Panc1 (cell line): ENCODE measurements around the gene MAD1L1. TPM values are rescaled to one million over a fixed set of nuclear protein-coding genes. Genes with fewer than 3 reads are reported as not detected.

Experiments used
- ATAC-seq: fragments of 200-7000 bp; cut with Tn5 transposase; 2 replicates; pipeline ENCODE4 v1.9.1; 2020; ENCODE audit warnings: mild to moderate bottlenecking, moderate library complexity
- BruUV-seq: library from RNA; stranded (reverse); fragments of 400-500 nt; replicated peaks from 2 replicates; lab custom pipeline; 2021; lab: Mats Ljungman, UMichigan
- CTCF ChIA-PET: fragments of 300-600 bp; sonication (Branson Sonifier 250); formaldehyde crosslinking; loops from one replicate; lab custom pipeline; 2022; ENCODE audit warnings: antibody characterized with exemption; lab: Charles Lee
- POLR2A ChIA-PET: fragments of 300-600 bp; sonication (Branson Sonifier 250); formaldehyde crosslinking; loops from one replicate; lab custom pipeline; 2022; ENCODE audit warnings: antibody characterized with exemption; lab: Charles Lee
- DNase-seq: peaks from one replicate; pipeline ENCODE4 v3.0.0-alpha.2; 2010; ENCODE audit warnings: low read depth, low spot score
- H3K27ac ChIP-seq: 2 replicates; pipeline ENCODE4 v1.5.1; 2011; ENCODE audit warnings: mild to moderate bottlenecking, low read length, inconsistent platforms
- H3K27me3 ChIP-seq: fragments of 200-500 bp; sonication (Bioruptor generic); 2 replicates; pipeline ENCODE4 v1.6.0; 2014; ENCODE audit warnings: low read length, inconsistent platforms; ENCODE audit not compliant: control insufficient read depth, insufficient read depth
- H3K36me3 ChIP-seq: fragments of 200-500 bp; sonication (Bioruptor generic); 2 replicates; pipeline ENCODE4 v1.5.1; 2014; ENCODE audit warnings: inconsistent platforms, mild to moderate bottlenecking, low read length, moderate library complexity; ENCODE audit not compliant: control insufficient read depth, insufficient read depth
- H3K4me1 ChIP-seq: 2 replicates; pipeline ENCODE4 v1.5.1; 2011; ENCODE audit warnings: inconsistent platforms, mild to moderate bottlenecking, low read length, moderate library complexity; ENCODE audit not compliant: control insufficient read depth, insufficient read depth
- H3K4me3 ChIP-seq, 2 experiments: 2 replicates each; pipeline ENCODE4 v1.5.1; 2011 to 2012; ENCODE audit warnings: low read depth in 2 of 2, low read length in 2 of 2, mild to moderate bottlenecking in 2 of 2, inconsistent platforms in 1 of 2, moderate library complexity in 1 of 2
- H3K9me3 ChIP-seq: fragments of 200-500 bp; sonication (Bioruptor generic); 2 replicates; pipeline ENCODE4 v1.5.1; 2014; ENCODE audit warnings: low read depth, mild to moderate bottlenecking, inconsistent platforms, low read length, moderate library complexity; ENCODE audit not compliant: control insufficient read depth, insufficient read depth
- CTCF ChIP-seq: fragments of 450-650 bp; IDR thresholded peaks from 2 replicates; pipeline ENCODE4 v1.5.1; 2017; ENCODE audit warnings: mild to moderate bottlenecking
- POLR2AphosphoS5 ChIP-seq: IDR thresholded peaks from 2 replicates; pipeline ENCODE4 v1.6.1; 2012; ENCODE audit warnings: mild to moderate bottlenecking, low read depth, low read length, moderate library complexity
- REST ChIP-seq, 2 experiments: IDR thresholded peaks; 2 replicates each; pipeline ENCODE4 v1.6.1; 2011 to 2012; ENCODE audit warnings: low read depth in 2 of 2, control low read depth in 1 of 2, low read length in 1 of 2, mild to moderate bottlenecking in 1 of 2, moderate library complexity in 1 of 2; ENCODE audit not compliant: insufficient read depth in 1 of 2
- SIN3A ChIP-seq: IDR thresholded peaks from 2 replicates; pipeline ENCODE4 v1.6.1; 2012; ENCODE audit warnings: low read depth, mild to moderate bottlenecking, low read length, moderate library complexity, borderline replicate concordance; ENCODE audit not compliant: insufficient read depth
- TCF7L2 ChIP-seq: IDR thresholded peaks from 2 replicates; pipeline ENCODE4 v1.6.1; 2011; ENCODE audit warnings: mild to moderate bottlenecking, low read depth, low read length, inconsistent platforms
- in situ Hi-C: cut with HindIII; loops from 2 replicates; pipeline ENCODE4 v1.10.0; 2016; ENCODE audit warnings: low sequenced_read_pairs, low pct_unique_long_range_greater_than_20kb
- intact Hi-C: fragments of 100-400 bp; cut with micrococcal nuclease; formaldehyde crosslinking; loops from one replicate; pipeline ENCODE4 v1.10.0; 2022; ENCODE audit not compliant: unreplicated experiment
- total RNA-seq: library from RNA; stranded (reverse); gene quantifications from one replicate; pipeline ENCODE4 v1.2.1, GENCODE V29; 2021; ENCODE audit not compliant: unreplicated experiment

Gene MAD1L1
- total RNA-seq, 1 experiment from 2014 or later: 70.8 TPM

- POLR2A ChIA-PET: no interaction called here
- intact Hi-C loops (no loop called here), in situ Hi-C loops (no loop called here)
- no peaks in the 10 kb centered on the region for H3K27me3 ChIP-seq
- DNase-seq: no peak
- H3K4me3 ChIP-seq: no peak overlapping the region
- H3K4me1 ChIP-seq: no peaks in the 10 kb centered on the region; the same call in 1 of the 2 replicates
- H3K36me3 ChIP-seq: no peaks in the 10 kb centered on the region
- H3K27ac ChIP-seq: no peak overlapping the region
- CTCF ChIA-PET: interaction anchor here (0.6 kb wide), 1 partner anchor 346 kb away, joined by 6 read pairs; no protein-coding TSS in a partner anchor
- no peaks in the 10 kb centered on the region for H3K9me3 ChIP-seq
- TF ChIP-seq TCF7L2 (no peak), CTCF (no peak), SIN3A (no peak), REST (IDR thresholded peaks at IDR 0.05; ENCODE audit: insufficient read depth in 1 of 2, low read depth in 2 of 2, low read length in 1 of 2) (no peak), POLR2AphosphoS5 (no peak)
- BruUV-seq: no TSS peak
- no peak for ATAC-seq
Observed at GRCh38 chr7:1814089-1814811, 418.5 kb downstream of the MAD1L1 start.

- intact Hi-C loops (no loop called here), in situ Hi-C loops (no loop called here)
- H3K27me3 ChIP-seq: no peaks in the 10 kb centered on the region
- POLR2A ChIA-PET: no interaction called here
- H3K4me3 ChIP-seq: no peak overlapping the region
- no peaks in the 10 kb centered on the region for H3K9me3 ChIP-seq
- ATAC-seq (no peak), DNase-seq (no peak)
- no TSS peak for BruUV-seq
- H3K4me1 ChIP-seq: no peaks in the 10 kb centered on the region; the same call in 1 of the 2 replicates
- CTCF ChIA-PET: no interaction called here
- H3K36me3 ChIP-seq: no peaks in the 10 kb centered on the region
- H3K27ac ChIP-seq: no peak overlapping the region
- TF ChIP-seq TCF7L2: no peak
- TF ChIP-seq SIN3A: no peak
Observed at GRCh38 chr7:1813394-1814088, 419.2 kb downstream of the MAD1L1 start.
